ENCODE measurements around the gene SPG21.

Gene SPG21

GRCh38 chr15:64947211-64947610 is 42.5 kb downstream of the SPG21 start:
- Histone ChIP-seq H3K27ac (ENCODE audit: low read depth in 2 of 2, low read length in 2 of 2) (no peak overlapping the region), H3K9ac (ENCODE audit: low read depth in 1 of 2, low read length in 2 of 2) (no peak overlapping the region), H3K4me3 (ENCODE audit: low read length in 2 of 2) (no peak overlapping the region), H3K27me3 (ENCODE audit: control insufficient read depth in 2 of 2, insufficient read depth in 2 of 2, low read length in 2 of 2) (no peaks in the 10 kb centered on the region), H3K36me3 (ENCODE audit: control insufficient read depth in 2 of 2, insufficient read depth in 2 of 2, low read length in 2 of 2) (no peaks in the 10 kb centered on the region), H3K9me3 (ENCODE audit: control insufficient read depth in 2 of 2, low read length in 2 of 2) (no peaks in the 10 kb centered on the region), H3K4me1 (ENCODE audit: control insufficient read depth in 2 of 2, insufficient read depth in 2 of 2, low read length in 2 of 2) (no peaks in the 10 kb centered on the region)

- Histone ChIP-seq H3K4me1 (ENCODE audit: control insufficient read depth in 2 of 2, insufficient read depth in 2 of 2, low read length in 2 of 2) (no peaks in the 10 kb centered on the region), H3K36me3 (ENCODE audit: control insufficient read depth in 2 of 2, insufficient read depth in 2 of 2, low read length in 2 of 2) (no peaks in the 10 kb centered on the region), H3K27ac (ENCODE audit: low read depth in 2 of 2, low read length in 2 of 2) (no peak overlapping the region), H3K9ac (ENCODE audit: low read depth in 1 of 2, low read length in 2 of 2) (no peak overlapping the region), H3K9me3 (ENCODE audit: control insufficient read depth in 2 of 2, low read length in 2 of 2) (no peaks in the 10 kb centered on the region), H3K27me3 (ENCODE audit: control insufficient read depth in 2 of 2, insufficient read depth in 2 of 2, low read length in 2 of 2) (no peaks in the 10 kb centered on the region), H3K4me3 (ENCODE audit: low read length in 2 of 2) (no peak overlapping the region)
Observed at GRCh38 chr15:64944961-64945360, 44.8 kb downstream of the SPG21 start.

GRCh38 chr15:64943512-64944225 is 46.0 kb downstream of the SPG21 start:
- Histone ChIP-seq H3K36me3 (ENCODE audit: control insufficient read depth in 2 of 2, insufficient read depth in 2 of 2, low read length in 2 of 2) (no peaks in the 10 kb centered on the region), H3K4me3 (ENCODE audit: low read length in 2 of 2) (no peak overlapping the region), H3K9ac (ENCODE audit: low read depth in 1 of 2, low read length in 2 of 2) (no peak overlapping the region), H3K27me3 (ENCODE audit: control insufficient read depth in 2 of 2, insufficient read depth in 2 of 2, low read length in 2 of 2) (no peaks in the 10 kb centered on the region), H3K9me3 (ENCODE audit: control insufficient read depth in 2 of 2, low read length in 2 of 2) (no peaks in the 10 kb centered on the region), H3K4me1 (ENCODE audit: control insufficient read depth in 2 of 2, insufficient read depth in 2 of 2, low read length in 2 of 2) (no peaks in the 10 kb centered on the region), H3K27ac (ENCODE audit: low read depth in 2 of 2, low read length in 2 of 2) (no peak overlapping the region)

DNA sequence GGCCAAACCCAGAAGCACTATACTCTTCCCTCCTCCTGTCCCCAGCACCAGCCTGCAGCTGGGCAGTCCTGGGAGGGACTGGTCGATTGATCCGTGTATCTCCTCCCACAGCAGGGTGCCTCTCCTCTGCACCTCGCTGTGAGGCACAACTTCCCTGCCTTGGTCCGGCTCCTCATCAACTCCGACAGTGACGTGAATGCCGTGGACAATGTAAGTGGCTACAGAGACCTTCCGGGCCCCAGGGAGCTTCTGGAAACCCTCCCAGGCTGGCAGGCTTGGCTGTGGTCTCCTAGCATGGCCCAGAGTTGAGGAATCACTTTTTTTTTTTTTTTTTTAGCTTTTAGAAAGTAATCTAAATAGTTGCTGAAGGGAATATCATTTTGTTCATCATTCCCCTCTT is 47.4 kb downstream of the SPG21 start:
- H3K4me3 ChIP-seq (ENCODE audit: low read length in 2 of 2): no peak overlapping the region

GRCh38 chr15:64938192-64938591 is 51.5 kb downstream of the SPG21 start:
- Histone ChIP-seq H3K9me3 (ENCODE audit: control insufficient read depth in 2 of 2, low read length in 2 of 2) (no peaks in the 10 kb centered on the region), H3K4me3 (ENCODE audit: low read length in 2 of 2) (no peak overlapping the region), H3K4me1 (ENCODE audit: control insufficient read depth in 2 of 2, insufficient read depth in 2 of 2, low read length in 2 of 2) (no peaks in the 10 kb centered on the region), H3K9ac (ENCODE audit: low read depth in 1 of 2, low read length in 2 of 2) (no peak overlapping the region), H3K27me3 (ENCODE audit: control insufficient read depth in 2 of 2, insufficient read depth in 2 of 2, low read length in 2 of 2) (no peaks in the 10 kb centered on the region), H3K36me3 (ENCODE audit: control insufficient read depth in 2 of 2, insufficient read depth in 2 of 2, low read length in 2 of 2) (no peaks in the 10 kb centered on the region), H3K27ac (ENCODE audit: low read depth in 2 of 2, low read length in 2 of 2) (no peak overlapping the region)

More for the DNA sequence above, 47.4 kb downstream of the SPG21 start:
- H3K9me3 ChIP-seq (ENCODE audit: control insufficient read depth in 2 of 2, low read length in 2 of 2): no peaks in the 10 kb centered on the region
- no peaks in the 10 kb centered on the region for H3K36me3 ChIP-seq (ENCODE audit: control insufficient read depth in 2 of 2, insufficient read depth in 2 of 2, low read length in 2 of 2)
- H3K27ac ChIP-seq (ENCODE audit: low read depth in 2 of 2, low read length in 2 of 2): no peak overlapping the region
- no peaks in the 10 kb centered on the region for H3K27me3 ChIP-seq (ENCODE audit: control insufficient read depth in 2 of 2, insufficient read depth in 2 of 2, low read length in 2 of 2)
- H3K9ac ChIP-seq (ENCODE audit: low read depth in 1 of 2, low read length in 2 of 2): no peak overlapping the region
- H3K4me1 ChIP-seq (ENCODE audit: control insufficient read depth in 2 of 2, insufficient read depth in 2 of 2, low read length in 2 of 2): no peaks in the 10 kb centered on the region

DNA sequence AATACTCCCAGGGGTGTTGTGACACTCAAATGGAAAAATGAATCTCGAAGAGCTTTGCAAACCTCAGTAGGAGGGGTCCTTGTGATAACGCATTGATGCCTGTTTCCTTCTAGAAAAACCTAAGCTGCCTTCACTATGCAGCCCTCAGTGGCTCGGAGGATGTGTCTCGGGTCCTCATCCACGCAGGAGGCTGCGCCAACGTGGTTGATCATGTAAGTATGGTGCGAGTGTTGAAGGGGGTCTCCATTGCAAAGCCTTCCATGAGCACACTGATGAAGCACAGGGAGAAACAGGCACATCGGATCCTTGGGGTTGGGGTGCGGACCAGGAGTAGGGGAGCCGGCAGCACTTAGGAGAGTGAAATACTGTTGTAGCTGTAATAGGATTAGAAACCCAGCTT is 55.7 kb downstream of the SPG21 start:
- H3K4me3 ChIP-seq (ENCODE audit: low read length in 2 of 2): no peak overlapping the region
- no peaks in the 10 kb centered on the region for H3K36me3 ChIP-seq (ENCODE audit: control insufficient read depth in 2 of 2, insufficient read depth in 2 of 2, low read length in 2 of 2)

GRCh38 chr15:64931381-64931780 is 58.3 kb downstream of the SPG21 start:
- Histone ChIP-seq H3K36me3 (ENCODE audit: control insufficient read depth in 2 of 2, insufficient read depth in 2 of 2, low read length in 2 of 2) (no peaks in the 10 kb centered on the region), H3K4me3 (ENCODE audit: low read length in 2 of 2) (no peak overlapping the region), H3K9ac (ENCODE audit: low read depth in 1 of 2, low read length in 2 of 2) (no peak overlapping the region), H3K27ac (ENCODE audit: low read depth in 2 of 2, low read length in 2 of 2) (no peak overlapping the region), H3K9me3 (ENCODE audit: control insufficient read depth in 2 of 2, low read length in 2 of 2) (no peaks in the 10 kb centered on the region), H3K4me1 (ENCODE audit: control insufficient read depth in 2 of 2, insufficient read depth in 2 of 2, low read length in 2 of 2) (no peaks in the 10 kb centered on the region), H3K27me3 (ENCODE audit: control insufficient read depth in 2 of 2, insufficient read depth in 2 of 2, low read length in 2 of 2) (no peaks in the 10 kb centered on the region)

More for the DNA sequence above, 55.7 kb downstream of the SPG21 start:
- H3K9me3 ChIP-seq (ENCODE audit: control insufficient read depth in 2 of 2, low read length in 2 of 2): no peaks in the 10 kb centered on the region
- H3K27me3 ChIP-seq (ENCODE audit: control insufficient read depth in 2 of 2, insufficient read depth in 2 of 2, low read length in 2 of 2): no peaks in the 10 kb centered on the region
- H3K9ac ChIP-seq (ENCODE audit: low read depth in 1 of 2, low read length in 2 of 2): no peak overlapping the region
- no peak overlapping the region for H3K27ac ChIP-seq (ENCODE audit: low read depth in 2 of 2, low read length in 2 of 2)
- no peaks in the 10 kb centered on the region for H3K4me1 ChIP-seq (ENCODE audit: control insufficient read depth in 2 of 2, insufficient read depth in 2 of 2, low read length in 2 of 2)

DNA sequence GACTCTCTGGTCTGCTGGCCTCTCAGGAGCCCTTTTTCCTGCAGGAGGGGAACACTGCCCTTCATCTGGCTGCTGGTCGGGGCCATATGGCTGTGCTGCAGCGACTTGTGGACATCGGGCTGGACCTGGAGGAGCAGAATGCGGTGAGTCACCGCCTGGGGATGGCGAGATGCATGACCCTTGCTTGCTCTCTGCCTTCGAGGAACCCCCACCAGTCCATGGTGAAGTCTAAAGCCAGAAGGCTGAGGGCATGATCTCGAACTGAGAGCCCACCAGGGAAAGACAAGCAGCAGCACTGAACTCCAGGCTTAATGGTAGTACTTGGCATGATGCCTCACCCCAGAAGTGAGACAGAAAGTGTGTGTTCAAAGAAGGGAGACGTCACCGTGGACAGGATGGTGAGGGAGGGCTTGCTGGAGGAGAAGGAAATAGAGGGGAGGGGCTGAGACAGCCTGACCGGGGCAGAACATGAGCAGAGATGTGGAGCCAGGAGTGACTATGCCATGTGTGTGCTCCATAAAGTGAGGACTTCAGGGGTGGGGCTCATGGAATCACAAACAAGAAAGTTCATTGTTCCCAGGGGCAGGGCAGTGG is 58.8 kb downstream of the SPG21 start:
- Histone ChIP-seq H3K27ac (ENCODE audit: low read depth in 2 of 2, low read length in 2 of 2) (no peak overlapping the region), H3K36me3 (ENCODE audit: control insufficient read depth in 2 of 2, insufficient read depth in 2 of 2, low read length in 2 of 2) (no peaks in the 10 kb centered on the region), H3K4me3 (ENCODE audit: low read length in 2 of 2) (no peak overlapping the region), H3K27me3 (ENCODE audit: control insufficient read depth in 2 of 2, insufficient read depth in 2 of 2, low read length in 2 of 2) (no peaks in the 10 kb centered on the region), H3K9ac (ENCODE audit: low read depth in 1 of 2, low read length in 2 of 2) (no peak overlapping the region), H3K4me1 (ENCODE audit: control insufficient read depth in 2 of 2, insufficient read depth in 2 of 2, low read length in 2 of 2) (no peaks in the 10 kb centered on the region), H3K9me3 (ENCODE audit: control insufficient read depth in 2 of 2, low read length in 2 of 2) (no peaks in the 10 kb centered on the region)

GRCh38 chr15:64930019-64930652 is 59.6 kb downstream of the SPG21 start:
- no peaks in the 10 kb centered on the region for H3K4me1 ChIP-seq (ENCODE audit: control insufficient read depth in 2 of 2, insufficient read depth in 2 of 2, low read length in 2 of 2)
- H3K4me3 ChIP-seq (ENCODE audit: low read length in 2 of 2): no peak overlapping the region
- no peak overlapping the region for H3K9ac ChIP-seq (ENCODE audit: low read depth in 1 of 2, low read length in 2 of 2)
- no peak overlapping the region for H3K27ac ChIP-seq (ENCODE audit: low read depth in 2 of 2, low read length in 2 of 2)
- no peaks in the 10 kb centered on the region for H3K9me3 ChIP-seq (ENCODE audit: control insufficient read depth in 2 of 2, low read length in 2 of 2)
- H3K36me3 ChIP-seq (ENCODE audit: control insufficient read depth in 2 of 2, insufficient read depth in 2 of 2, low read length in 2 of 2): no peaks in the 10 kb centered on the region
- no peaks in the 10 kb centered on the region for H3K27me3 ChIP-seq (ENCODE audit: control insufficient read depth in 2 of 2, insufficient read depth in 2 of 2, low read length in 2 of 2)

GRCh38 chr15:64928626-64929220 is 61.0 kb downstream of the SPG21 start:
- no peaks in the 10 kb centered on the region for H3K36me3 ChIP-seq (ENCODE audit: control insufficient read depth in 2 of 2, insufficient read depth in 2 of 2, low read length in 2 of 2)
- no peaks in the 10 kb centered on the region for H3K4me1 ChIP-seq (ENCODE audit: control insufficient read depth in 2 of 2, insufficient read depth in 2 of 2, low read length in 2 of 2)
- H3K9me3 ChIP-seq (ENCODE audit: control insufficient read depth in 2 of 2, low read length in 2 of 2): no peaks in the 10 kb centered on the region
- no peak overlapping the region for H3K27ac ChIP-seq (ENCODE audit: low read depth in 2 of 2, low read length in 2 of 2)
- no peak overlapping the region for H3K4me3 ChIP-seq (ENCODE audit: low read length in 2 of 2)
- no peak overlapping the region for H3K9ac ChIP-seq (ENCODE audit: low read depth in 1 of 2, low read length in 2 of 2)
- no peaks in the 10 kb centered on the region for H3K27me3 ChIP-seq (ENCODE audit: control insufficient read depth in 2 of 2, insufficient read depth in 2 of 2, low read length in 2 of 2)

All from mucosa of rectum (tissue), 2 donors.